ENCODE results near the gene UCK2.

Gene UCK2

GRCh38 chr1:165834881-165835280 is 7.5 kb downstream of the UCK2 start:
- DNase-seq (ENCODE audit: low read depth): no peak

GRCh38 chr1:165836664-165837482 is 9.5 kb downstream of the UCK2 start:
- no peak for DNase-seq (ENCODE audit: low read depth)

- no peak for DNase-seq (ENCODE audit: low read depth)
Observed at GRCh38 chr1:165837838-165838364, 10.5 kb downstream of the UCK2 start.

GRCh38 chr1:165840423-165840822 is 13.0 kb downstream of the UCK2 start:
- no peak for DNase-seq (ENCODE audit: low read depth)

GRCh38 chr1:165841582-165842017 is 14.2 kb downstream of the UCK2 start:
- no peak for DNase-seq (ENCODE audit: low read depth)

- no peak for DNase-seq (ENCODE audit: low read depth)
Observed at GRCh38 chr1:165842023-165842670, 14.7 kb downstream of the UCK2 start.

GRCh38 chr1:165842671-165843129 is 15.3 kb downstream of the UCK2 start:
- DNase-seq (ENCODE audit: low read depth): no peak

GRCh38 chr1:165843304-165843703 is 15.9 kb downstream of the UCK2 start:
- DNase-seq (ENCODE audit: low read depth): no peak

- no peak for DNase-seq (ENCODE audit: low read depth)
Observed at GRCh38 chr1:165844114-165844798, 16.8 kb downstream of the UCK2 start.

GRCh38 chr1:165844933-165845332 is 17.5 kb downstream of the UCK2 start:
- DNase-seq (ENCODE audit: low read depth): no peak

GRCh38 chr1:165845569-165845968 is 18.2 kb downstream of the UCK2 start:
- DNase-seq (ENCODE audit: low read depth): no peak

GRCh38 chr1:165845992-165846748 is 18.8 kb downstream of the UCK2 start:
- DNase-seq (ENCODE audit: low read depth): peak; percentile 36

- no peak for DNase-seq (ENCODE audit: low read depth)
Observed at GRCh38 chr1:165847486-165847885, 20.1 kb downstream of the UCK2 start.

- no peak for DNase-seq (ENCODE audit: low read depth)
Observed at GRCh38 chr1:165849353-165850133, 22.1 kb downstream of the UCK2 start.

- no peak for DNase-seq (ENCODE audit: low read depth)
Observed at GRCh38 chr1:165851034-165851658, 23.7 kb downstream of the UCK2 start.

- no peak for DNase-seq (ENCODE audit: low read depth)
Observed at GRCh38 chr1:165852871-165853270, 25.5 kb downstream of the UCK2 start.

GRCh38 chr1:165853528-165854075 is 26.2 kb downstream of the UCK2 start:
- DNase-seq (ENCODE audit: low read depth): no peak

GRCh38 chr1:165854101-165854845 is 26.9 kb downstream of the UCK2 start:
- no peak for DNase-seq (ENCODE audit: low read depth)
